Cardiac fibroblast (primary cell): ENCODE results near the gene ZFP36.
"Not testable (repeated sequence)": the region's sequence is repeated elsewhere in the genome, so short reads cannot be mapped to it uniquely, and the experiment has no call there.

ENCODE experiments used
- DNase-seq, 2 donors: peaks; one replicate each; pipeline versions ENCODE4 v3.0.0 to v3.0.0-alpha.2; 2010; ENCODE audit warnings: low read depth in 2 of 2
- H3K4me3 ChIP-seq, 2 donors: replicated peaks in 1 of 2; 1 replicate in 1 of 2; 2 replicates in 1 of 2; pipeline ENCODE4 v1.5.1; 2011; ENCODE audit warnings: low read depth in 2 of 2, low read length in 2 of 2, mild to moderate bottlenecking in 2 of 2, moderate library complexity in 1 of 2
- TF ChIP-seq, protein P1 (sequence below): IDR thresholded peaks from one replicate; pipeline ENCODE4 v1.5.1; 2011; ENCODE audit warnings: low read depth, mild to moderate bottlenecking, low read length, inconsistent platforms

Gene ZFP36

DNA sequence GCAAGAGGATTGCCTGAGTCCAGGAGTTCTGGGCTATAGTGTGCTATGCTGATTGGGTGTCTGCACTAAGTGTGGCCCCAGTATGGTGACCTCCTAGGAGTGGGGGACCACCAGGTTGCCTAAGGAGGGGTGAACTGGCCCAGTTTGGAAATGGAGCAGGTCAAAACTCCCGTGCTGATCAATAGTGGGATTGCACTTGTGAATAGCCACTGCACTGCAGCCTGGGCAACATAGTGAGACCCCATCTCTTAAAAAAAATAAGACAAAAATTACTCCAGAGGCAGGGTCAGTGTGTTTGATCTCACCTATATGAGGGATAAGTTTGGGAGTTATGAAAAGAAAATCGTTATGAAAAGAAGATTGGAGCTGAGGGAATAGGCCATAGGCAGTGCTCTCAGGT is 37.4 kb upstream of the ZFP36 start:
- TF ChIP-seq, protein P1, sequence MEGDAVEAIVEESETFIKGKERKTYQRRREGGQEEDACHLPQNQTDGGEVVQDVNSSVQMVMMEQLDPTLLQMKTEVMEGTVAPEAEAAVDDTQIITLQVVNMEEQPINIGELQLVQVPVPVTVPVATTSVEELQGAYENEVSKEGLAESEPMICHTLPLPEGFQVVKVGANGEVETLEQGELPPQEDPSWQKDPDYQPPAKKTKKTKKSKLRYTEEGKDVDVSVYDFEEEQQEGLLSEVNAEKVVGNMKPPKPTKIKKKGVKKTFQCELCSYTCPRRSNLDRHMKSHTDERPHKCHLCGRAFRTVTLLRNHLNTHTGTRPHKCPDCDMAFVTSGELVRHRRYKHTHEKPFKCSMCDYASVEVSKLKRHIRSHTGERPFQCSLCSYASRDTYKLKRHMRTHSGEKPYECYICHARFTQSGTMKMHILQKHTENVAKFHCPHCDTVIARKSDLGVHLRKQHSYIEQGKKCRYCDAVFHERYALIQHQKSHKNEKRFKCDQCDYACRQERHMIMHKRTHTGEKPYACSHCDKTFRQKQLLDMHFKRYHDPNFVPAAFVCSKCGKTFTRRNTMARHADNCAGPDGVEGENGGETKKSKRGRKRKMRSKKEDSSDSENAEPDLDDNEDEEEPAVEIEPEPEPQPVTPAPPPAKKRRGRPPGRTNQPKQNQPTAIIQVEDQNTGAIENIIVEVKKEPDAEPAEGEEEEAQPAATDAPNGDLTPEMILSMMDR = no peak
- DNase-seq = no peak
- no peak overlapping the region for H3K4me3 ChIP-seq

DNA sequence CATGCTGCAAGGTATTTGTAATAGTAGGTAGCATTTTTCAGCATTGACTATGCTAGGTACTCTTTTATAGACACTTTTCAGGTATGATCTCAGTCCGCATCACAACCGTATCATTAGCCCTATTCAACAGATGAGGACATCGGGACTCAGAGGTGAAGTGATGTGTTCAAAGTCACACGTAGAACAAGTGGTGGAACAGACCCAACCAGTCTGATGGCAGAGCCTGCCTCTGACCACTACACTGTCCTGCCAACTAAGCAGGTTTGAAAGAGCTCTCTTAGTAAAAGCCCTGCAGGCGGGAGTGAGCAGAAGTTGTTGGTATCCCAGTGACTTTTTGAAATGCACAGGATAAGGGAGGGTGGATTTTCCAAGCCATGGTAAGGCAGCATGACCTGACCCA is 35.9 kb upstream of the ZFP36 start:
- no peak for DNase-seq
- TF ChIP-seq, protein P1 = no peak
- H3K4me3 ChIP-seq = no peak overlapping the region

DNA sequence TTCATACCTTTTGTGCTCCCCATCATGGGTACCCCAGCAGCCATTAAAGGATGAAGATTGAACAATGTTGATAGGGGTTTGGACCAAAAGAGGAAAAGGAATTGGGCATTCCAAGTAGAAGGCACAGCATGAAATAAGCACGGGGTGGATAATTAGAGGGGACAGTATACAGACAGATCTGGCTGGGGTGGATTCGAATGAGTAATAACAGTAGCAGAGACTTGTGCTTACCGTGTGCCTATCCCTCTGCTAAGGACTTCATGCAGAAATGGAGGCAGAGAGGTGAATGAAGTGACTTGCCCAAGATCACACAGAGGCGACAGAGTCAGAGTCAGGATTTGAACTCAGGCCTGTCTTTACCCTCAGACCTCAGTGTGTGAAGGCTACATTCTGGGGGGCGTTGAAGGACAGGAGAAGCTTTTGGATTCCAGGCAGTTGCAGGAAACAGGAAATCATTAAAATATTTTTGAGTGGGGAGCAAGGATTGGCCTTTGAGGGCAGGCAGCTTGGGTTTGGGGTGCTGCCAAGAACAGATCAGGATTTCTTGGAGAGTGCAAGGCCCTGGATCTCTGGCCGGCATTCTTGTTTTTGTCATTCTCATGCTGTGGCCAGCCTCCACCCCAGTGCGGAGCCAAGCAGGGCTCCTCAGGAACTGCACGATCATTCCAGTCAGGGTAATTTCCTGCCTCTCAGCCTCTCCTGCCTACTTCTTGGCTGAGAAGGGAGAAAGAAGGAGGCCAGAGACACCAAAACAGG is 34.4 kb upstream of the ZFP36 start:
- TF ChIP-seq, protein P1 = no peak
- no peak overlapping the region for H3K4me3 ChIP-seq
- DNase-seq = peak; percentile 91 to 99

DNA sequence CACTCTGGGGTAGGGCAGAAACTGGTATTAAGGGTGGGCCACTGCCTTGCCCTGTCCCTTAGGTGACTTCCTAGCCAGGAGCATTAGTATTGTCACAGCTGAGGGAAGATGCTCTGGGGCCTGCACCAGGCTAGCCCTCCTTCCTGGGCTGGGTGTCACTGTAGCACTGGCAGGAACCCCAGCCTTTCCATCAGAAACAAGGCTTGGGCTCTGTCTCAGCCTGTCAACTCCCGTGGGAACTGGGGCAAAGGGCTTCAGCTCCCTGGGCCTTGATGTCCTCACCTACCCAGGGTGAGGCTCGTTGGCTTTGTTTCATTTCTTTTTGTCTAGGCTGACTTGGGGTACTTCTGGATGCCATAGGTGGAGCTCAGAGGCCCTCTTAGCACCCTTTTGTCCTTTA is 33.7 kb upstream of the ZFP36 start:
- H3K4me3 ChIP-seq = no peak overlapping the region
- DNase-seq = peak; percentile 34 to 72
- TF ChIP-seq, protein P1 = no peak

DNA sequence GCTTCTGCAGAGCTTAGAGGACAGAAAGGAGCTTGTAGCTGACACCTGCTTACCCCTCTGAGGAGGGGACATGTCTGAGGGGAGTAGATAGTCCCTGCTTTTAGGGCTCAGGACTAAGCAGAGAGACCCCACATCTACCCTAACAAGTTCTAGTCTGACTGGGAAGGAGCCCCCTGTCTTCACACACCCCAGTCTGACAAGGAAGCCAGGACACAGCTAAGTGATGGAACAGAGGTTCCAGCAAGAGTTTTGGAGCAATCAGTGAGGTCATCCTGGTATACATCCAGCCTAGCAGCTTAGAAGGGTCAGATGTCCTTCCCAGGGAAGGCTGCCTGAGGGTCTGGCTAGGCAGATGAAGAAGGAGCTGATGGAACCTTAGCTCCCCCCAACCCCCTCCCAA is 30.7 kb upstream of the ZFP36 start:
- DNase-seq = no peak

DNA sequence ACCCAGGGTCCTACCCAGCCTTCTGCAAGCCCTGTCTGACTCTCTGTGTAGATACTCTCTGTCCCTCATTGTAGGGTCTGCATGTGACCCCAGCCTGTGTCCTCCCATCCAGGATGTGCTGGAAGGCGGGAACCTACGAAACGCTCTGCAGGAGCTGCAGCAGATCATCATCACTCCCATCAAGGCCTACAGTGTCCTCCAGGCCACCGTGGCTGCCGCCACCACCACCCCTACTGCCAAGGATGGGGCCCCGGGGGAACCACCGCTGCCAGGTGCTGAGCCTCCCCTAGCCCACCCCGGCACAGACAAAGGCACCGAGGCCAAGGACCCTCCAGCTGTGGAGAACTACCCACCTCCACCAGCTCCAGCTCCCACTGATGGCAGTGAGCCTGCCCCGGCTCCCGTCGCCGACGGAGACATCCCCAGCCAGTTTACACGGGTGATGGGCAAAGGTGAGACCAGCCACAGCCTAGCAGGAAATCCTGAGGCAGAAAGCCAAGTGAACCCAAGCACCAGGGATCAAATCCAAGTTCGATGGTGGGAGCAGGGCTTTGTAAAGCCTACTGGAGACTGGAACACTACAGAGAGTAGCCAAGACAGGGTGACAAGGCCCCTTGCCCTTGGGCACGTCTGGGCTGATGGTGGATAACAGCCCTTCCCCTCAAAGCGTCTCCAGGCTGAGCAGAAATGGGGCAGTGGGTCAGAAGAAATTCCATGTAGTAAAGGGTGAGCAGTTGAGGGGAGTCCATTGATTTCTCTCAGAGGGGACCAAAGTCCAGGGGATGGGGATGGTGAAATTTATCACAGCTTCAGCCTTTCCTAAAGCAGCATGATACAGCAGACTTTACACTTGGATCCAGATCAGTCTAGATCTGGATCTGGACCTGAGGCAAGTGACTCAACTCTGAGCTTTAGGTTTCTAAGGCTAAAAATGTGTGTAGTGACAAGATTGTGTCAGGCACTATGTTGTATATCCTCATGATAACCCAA is 29.0 kb upstream of the ZFP36 start:
- no peak overlapping the region for H3K4me3 ChIP-seq
- no peak for DNase-seq
- TF ChIP-seq, protein P1 = no peak

More for the DNA sequence above, 30.7 kb upstream of the ZFP36 start:
- no peak overlapping the region for H3K4me3 ChIP-seq
- TF ChIP-seq, protein P1 = no peak

DNA sequence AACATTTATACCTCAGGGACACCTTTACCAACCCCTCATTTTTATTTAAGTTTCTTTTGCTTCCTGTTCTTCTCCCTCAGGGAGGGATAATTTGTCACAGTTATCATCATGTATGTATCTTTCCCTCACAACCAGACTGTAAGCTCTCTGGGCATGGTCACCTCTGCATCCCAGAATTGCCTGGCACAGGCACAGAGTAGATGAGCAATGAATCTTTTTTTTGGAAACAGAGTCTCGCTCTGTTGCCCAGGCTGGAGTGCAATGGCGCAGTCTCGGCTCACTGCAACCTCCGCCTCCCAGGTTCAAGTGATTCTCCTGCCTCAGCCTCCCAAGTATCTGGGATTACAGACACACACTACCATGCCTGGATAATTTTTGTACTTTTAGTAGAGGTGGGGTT is 27.3 kb upstream of the ZFP36 start:
- H3K4me3 ChIP-seq, DNase-seq: not testable (repeated sequence)
